H1 (cell line): ENCODE data around the gene SLC25A24. TPM values are rescaled to one million over a fixed set of nuclear protein-coding genes. Genes with fewer than 3 reads are reported as not detected.

Experiments used
- CTCF ChIA-PET: fragments of 300-600 bp; sonication (Branson Sonifier 250); formaldehyde crosslinking; loops from one replicate; lab custom pipeline; 2021; ENCODE audit not compliant: partially characterized antibody; lab: Charles Lee
- POLR2A ChIA-PET: fragments of 300-600 bp; sonication (Branson Sonifier 250); formaldehyde crosslinking; loops from one replicate; lab custom pipeline; 2021; ENCODE audit warnings: inconsistent platforms; ENCODE audit not compliant: partially characterized antibody; lab: Charles Lee
- DNase-seq, 2 experiments: peaks; one replicate each; pipeline versions ENCODE4 v3.0.0 to v3.0.0-alpha.2; 2010 to 2022; ENCODE audit warnings: low spot score in 2 of 2, low read depth in 1 of 2, mixed read lengths in 1 of 2
- FAIRE-seq: peaks from 2 replicates; lab custom pipeline; 2011; peaks lifted over from hg19 to GRCh38; lab: Jason Lieb, UNC
- H2AFZ ChIP-seq: 2 replicates; pipeline ENCODE4 v1.8.1; 2012; ENCODE audit warnings: low read length, inconsistent platforms
- H2AK5ac ChIP-seq: 2 replicates; pipeline ENCODE4 v1.6.1; 2013; ENCODE audit warnings: low read depth, low read length
- H2BK120ac ChIP-seq: replicated peaks from 2 replicates; pipeline ENCODE3; 2013; ENCODE audit warnings: low read depth, low read length, inconsistent platforms
- H2BK12ac ChIP-seq: 2 replicates; pipeline ENCODE4 v1.6.1; 2013; ENCODE audit warnings: low read depth, low read length
- H2BK15ac ChIP-seq: 2 replicates; pipeline ENCODE4 v1.6.1; 2013; ENCODE audit warnings: low read length
- H2BK20ac ChIP-seq: 2 replicates; pipeline ENCODE4 v1.6.1; 2013; ENCODE audit warnings: low read length
- H2BK5ac ChIP-seq: 2 replicates; pipeline ENCODE4 v1.6.1; 2013; ENCODE audit warnings: low read depth, low read length
- H3K14ac ChIP-seq: 2 replicates; pipeline ENCODE4 v1.6.1; 2013; ENCODE audit warnings: inconsistent platforms; ENCODE audit not compliant: insufficient read length
- H3K18ac ChIP-seq: 2 replicates; pipeline ENCODE4 v1.6.1; 2013; ENCODE audit warnings: low read length; ENCODE audit errors: extremely low read depth
- H3K23ac ChIP-seq: 2 replicates; pipeline ENCODE4 v1.6.1; 2013; ENCODE audit warnings: inconsistent platforms; ENCODE audit not compliant: insufficient read length
- H3K23me2 ChIP-seq: 2 replicates; pipeline ENCODE4 v1.6.1; 2013; ENCODE audit warnings: low read depth, low read length
- H3K27ac ChIP-seq: 2 replicates; pipeline ENCODE4 v1.6.1; 2011; ENCODE audit warnings: low read depth, low read length, inconsistent platforms
- H3K27me3 ChIP-seq, 4 experiments: replicated peaks in 1 of 4; 1 replicate in 1 of 4; 2 replicates in 3 of 4; pipeline versions ENCODE4 v1.6.1 to v1.8.1; 2011 to 2013; ENCODE audit warnings: low read length in 3 of 4, mild to moderate bottlenecking in 3 of 4, inconsistent platforms in 2 of 4, mixed read lengths in 2 of 4, moderate library complexity in 1 of 4; ENCODE audit not compliant: control insufficient read depth in 3 of 4, insufficient read depth in 3 of 4; ENCODE audit errors: extremely low read depth in 1 of 4
- H3K36me3 ChIP-seq, 4 experiments: 2 replicates each; pipeline versions ENCODE4 v1.6.1 to v1.8.1; 2011 to 2013; ENCODE audit warnings: mild to moderate bottlenecking in 4 of 4, low read length in 3 of 4, moderate library complexity in 2 of 4, control low read depth in 1 of 4, inconsistent platforms in 1 of 4; ENCODE audit not compliant: insufficient read depth in 4 of 4, control insufficient read depth in 2 of 4
- H3K4ac ChIP-seq: replicated peaks from 2 replicates; pipeline ENCODE3; 2013; ENCODE audit warnings: low read length, low read depth, mixed read lengths, inconsistent platforms; ENCODE audit not compliant: insufficient read length
- H3K4me1 ChIP-seq, 4 experiments: replicated peaks in 1 of 4; 1 replicate in 1 of 4; 2 replicates in 3 of 4; pipeline versions ENCODE4 v1.6.1 to v1.8.1; 2011 to 2013; ENCODE audit warnings: low read length in 3 of 4, inconsistent platforms in 2 of 4, mixed read lengths in 1 of 4; ENCODE audit not compliant: insufficient read depth in 4 of 4, control insufficient read depth in 3 of 4
- H3K4me2 ChIP-seq, 2 experiments: 2 replicates each; pipeline versions ENCODE4 v1.6.1 to v1.8.1; 2011 to 2013; ENCODE audit warnings: low read depth in 2 of 2, low read length in 2 of 2, control low read depth in 1 of 2, inconsistent platforms in 1 of 2, mild to moderate bottlenecking in 1 of 2; ENCODE audit not compliant: insufficient read depth in 1 of 2
- H3K4me3 ChIP-seq, 4 experiments: fragments of 200-600, 300-600 bp in 1 of 4; sonication (generic), shearing (Covaris generic), sonication (Bioruptor Twin) in 1 of 4; 2 replicates each; pipeline versions ENCODE4 v1.5.1 to v1.8.1; 2011 to 2016; ENCODE audit warnings: low read length in 4 of 4, low read depth in 3 of 4, control low read depth in 2 of 4, inconsistent platforms in 2 of 4, mild to moderate bottlenecking in 2 of 4, mixed read lengths in 1 of 4, moderate library complexity in 1 of 4; ENCODE audit not compliant: insufficient read depth in 2 of 4; ENCODE audit errors: extremely low read depth in 1 of 4
- H3K56ac ChIP-seq: replicated peaks from 2 replicates; pipeline ENCODE3; 2013; ENCODE audit warnings: low read depth, mild to moderate bottlenecking, mixed read lengths, low read length, inconsistent platforms; ENCODE audit not compliant: insufficient read length
- H3K79me1 ChIP-seq: 2 replicates; pipeline ENCODE4 v1.6.1; 2013; ENCODE audit warnings: low read depth, low read length, control low read depth
- H3K79me2 ChIP-seq, 2 experiments: 2 replicates each; pipeline versions ENCODE4 v1.6.1 to v1.8.1; 2012 to 2013; ENCODE audit warnings: low read length in 2 of 2, mild to moderate bottlenecking in 2 of 2, inconsistent platforms in 1 of 2; ENCODE audit not compliant: insufficient read depth in 2 of 2, control insufficient read depth in 1 of 2
- H3K9ac ChIP-seq, 4 experiments: replicated peaks in 1 of 4; 1 replicate in 1 of 4; 2 replicates in 3 of 4; pipeline versions ENCODE4 v1.6.1 to v1.8.1; 2011 to 2013; ENCODE audit warnings: low read depth in 3 of 4, low read length in 3 of 4, control low read depth in 2 of 4, mild to moderate bottlenecking in 2 of 4, moderate library complexity in 2 of 4, inconsistent platforms in 1 of 4; ENCODE audit errors: extremely low read depth in 1 of 4
- H3K9me3 ChIP-seq, 2 experiments: 2 replicates each; pipeline versions ENCODE4 v1.6.1 to v1.8.1; 2012 to 2013; ENCODE audit warnings: mild to moderate bottlenecking in 2 of 2, moderate library complexity in 2 of 2, control low read depth in 1 of 2, inconsistent platforms in 1 of 2, low read depth in 1 of 2, low read length in 1 of 2, mixed read lengths in 1 of 2; ENCODE audit not compliant: insufficient read depth in 2 of 2
- H4K20me1 ChIP-seq, 2 experiments: replicated peaks in 1 of 2; 2 replicates each; pipeline versions ENCODE3 to v1.8.1; 2011 to 2013; ENCODE audit warnings: inconsistent platforms in 2 of 2, low read length in 2 of 2, mild to moderate bottlenecking in 1 of 2; ENCODE audit not compliant: insufficient read depth in 2 of 2, control insufficient read depth in 1 of 2
- H4K5ac ChIP-seq: 2 replicates; pipeline ENCODE4 v1.6.1; 2013; ENCODE audit warnings: low read length, low read depth, mixed read lengths, inconsistent platforms; ENCODE audit not compliant: insufficient read length
- H4K8ac ChIP-seq: 2 replicates; pipeline ENCODE4 v1.8.0; 2013; ENCODE audit warnings: mild to moderate bottlenecking, moderate library complexity, low read length, inconsistent platforms; ENCODE audit not compliant: insufficient read depth; ENCODE audit errors: extremely low read depth
- H4K91ac ChIP-seq: replicated peaks from 2 replicates; pipeline ENCODE3; 2013; ENCODE audit warnings: low read length, mixed read lengths, inconsistent platforms; ENCODE audit not compliant: insufficient read length
- KDM5A ChIP-seq: fragments of 200-600 bp; IDR thresholded peaks from 2 replicates; pipeline ENCODE4 v1.7.1; 2012; ENCODE audit warnings: mild to moderate bottlenecking, low read length, inconsistent platforms, mixed read lengths
- POLR2A ChIP-seq, 2 experiments: IDR thresholded peaks; 1 replicate in 1 of 2; 2 replicates in 1 of 2; pipeline ENCODE4 v1.6.1; 2011; ENCODE audit warnings: low read depth in 2 of 2, low read length in 2 of 2, mild to moderate bottlenecking in 2 of 2; ENCODE audit errors: control extremely low read depth in 1 of 2
- RAD21 ChIP-seq, 2 experiments: IDR thresholded peaks in 1 of 2; conservative IDR thresholded peaks in 1 of 2; 2 replicates each; pipeline ENCODE4 v1.6.1; 2011; ENCODE audit warnings: low read depth in 2 of 2, low read length in 2 of 2, improper control_type of control experiment in 1 of 2, inconsistent platforms in 1 of 2, mild to moderate bottlenecking in 1 of 2, moderate library complexity in 1 of 2
- SIN3A ChIP-seq, 2 experiments: IDR thresholded peaks in 1 of 2; conservative IDR thresholded peaks in 1 of 2; 2 replicates each; pipeline ENCODE4 v1.6.1; 2011 to 2012; ENCODE audit warnings: low read length in 2 of 2, improper control_type of control experiment in 1 of 2, low read depth in 1 of 2, mild to moderate bottlenecking in 1 of 2
- SP4 ChIP-seq: IDR thresholded peaks from 2 replicates; pipeline ENCODE4 v1.6.1; 2012; ENCODE audit warnings: low read length, inconsistent platforms
- TAF1 ChIP-seq: IDR thresholded peaks from 2 replicates; pipeline ENCODE4 v1.6.1; 2011; ENCODE audit warnings: mild to moderate bottlenecking, low read depth, low read length
- ZNF274 ChIP-seq: IDR thresholded peaks from 2 replicates; pipeline ENCODE4 v1.7.0; 2012; ENCODE audit warnings: low read length, borderline replicate concordance; ENCODE audit errors: extremely low read depth
- WGBS, 2 experiments: shearing (Covaris generic) in 1 of 2; methylation state at CpG; one replicate each; pipeline versions ENCODE4 v1.1.6 to v1.1.7; 2013 to 2015; ENCODE audit warnings: low lambda C conversion rate in 2 of 2, mixed read lengths in 2 of 2, inconsistent platforms in 1 of 2, low coverage in 1 of 2, missing lambda C conversion rate in 1 of 2; ENCODE audit not compliant: insufficient replicate concordance in 2 of 2, insufficient coverage in 1 of 2, insufficient read length in 1 of 2; ENCODE audit errors: extremely low coverage in 1 of 2, missing lambda C conversion rate in 1 of 2; 5-methylcytosine and 5-hydroxymethylcytosine counted together
- polyA plus RNA-seq, 7 experiments: library from polyadenylated mRNA; depleted of rRNA in 3 of 7; stranded (reverse) in 5 of 7; unstranded in 2 of 7; fragments of >200 nt in 5 of 7; fragments of 200-250 nt in 2 of 7; gene quantifications; 1 replicate in 5 of 7; 2 replicates in 1 of 7; 4 replicates in 1 of 7; pipeline versions ENCODE4 v1.2.1 to v1.2.3, GENCODE V29; 2011 to 2013; ENCODE audit warnings: missing spikeins in 2 of 7, mixed read lengths in 2 of 7
- total RNA-seq: library from RNA; stranded (reverse); fragmentation: NEBNext Ultra II Directional; extraction: Animal tissue kit (Norgen Biotek cat#: 25700); gene quantifications from 2 replicates; pipeline ENCODE4 v1.2.1, GENCODE V29; 2021
- TF ChIP-seq, protein P1 (sequence below), 3 experiments: IDR thresholded peaks; 1 replicate in 2 of 3; 2 replicates in 1 of 3; pipeline versions ENCODE4 v1.5.1 to v1.6.1; 2011; ENCODE audit warnings: low read length in 3 of 3, mild to moderate bottlenecking in 3 of 3, inconsistent platforms in 2 of 3, low read depth in 1 of 3, moderate library complexity in 1 of 3; ENCODE audit not compliant: insufficient read depth in 1 of 3; ENCODE audit errors: control extremely low read depth in 1 of 3

SLC25A24 gene
- total and polyA plus RNA-seq, 2 of the 8 experiments (the other 6 are each of a cell fraction or from before 2014, with no cell fraction given), result 13.6 to 40.6 TPM

DNA sequence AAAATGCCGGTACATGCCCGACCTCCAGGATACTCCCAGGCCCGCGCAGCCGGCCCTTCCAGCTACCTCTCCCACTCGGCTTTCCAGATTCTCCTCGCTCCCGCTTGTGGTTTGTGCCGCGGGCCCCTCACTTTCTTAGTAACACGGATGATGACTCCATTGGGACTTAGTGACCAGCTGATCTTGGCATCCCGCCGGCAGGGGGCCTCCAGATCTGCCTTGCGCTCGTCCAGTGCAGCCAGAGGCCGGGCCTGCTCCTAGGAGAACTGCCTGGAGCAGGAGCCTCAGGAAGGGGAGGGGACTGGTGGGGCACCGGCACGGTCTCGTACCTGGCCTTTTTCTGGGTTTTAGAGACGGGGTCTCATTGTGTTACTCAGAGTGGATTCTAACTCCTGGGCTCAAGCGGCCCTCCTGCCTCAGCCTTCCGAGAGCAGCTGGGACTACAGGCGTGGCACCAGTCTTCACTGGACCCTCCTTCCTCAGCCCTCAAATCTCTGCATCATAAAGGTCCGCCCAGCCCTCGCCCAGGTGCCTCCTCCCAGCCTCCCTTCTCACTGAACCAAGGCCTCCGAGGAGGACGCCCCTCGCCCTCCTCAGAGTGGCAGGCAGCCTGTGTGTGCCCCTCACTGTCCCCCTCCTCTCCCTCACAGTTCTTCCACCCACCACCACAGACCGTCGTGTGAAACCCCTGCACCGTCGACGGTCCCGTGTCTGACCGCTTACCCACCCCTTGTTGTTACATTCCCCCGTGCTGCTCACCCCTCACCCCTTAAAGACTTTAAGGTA, 78.6 kb downstream of the SLC25A24 start:
- H3K23me2 ChIP-seq, result no peaks in the 10 kb centered on the region
- 88% methylated on average over 33 of the region's 36 CpGs; no CpG with 5 or more reads in 1 of the 2 experiments for WGBS, 2 experiments
- H4K91ac ChIP-seq, result no peak overlapping the region
- no peak overlapping the region for H3K27ac ChIP-seq
- H2BK12ac ChIP-seq, result no peak overlapping the region
- H3K56ac ChIP-seq, result no peak overlapping the region
- H3K4me3 ChIP-seq, result no peak overlapping the region
- no peak overlapping the region for H2AK5ac ChIP-seq
- no peak overlapping the region for H2BK15ac ChIP-seq
- no peaks in the 10 kb centered on the region for H3K79me2 ChIP-seq
- H3K27me3 ChIP-seq, result no peaks in the 10 kb centered on the region
- POLR2A ChIA-PET, result interaction anchor here (1.0 to 1.3 kb wide), 2 partner anchors 79 to 158 kb away, joined by 3 read pairs; partner anchors contain the start of gene SLC25A24
- no peak overlapping the region for H2AFZ ChIP-seq
- FAIRE-seq (no peak), DNase-seq (peak in 1 of 2 experiments; percentile 64)
- peaks cover 0 to 1% of the 10 kb centered on the region in 2 experiments for H4K20me1 ChIP-seq
- peak overlapping the region; percentile 68 for H4K8ac ChIP-seq
- no peaks in the 10 kb centered on the region for H3K36me3 ChIP-seq
- H3K4me2 ChIP-seq, result no peak overlapping the region
- no peak overlapping the region for H4K5ac ChIP-seq
- TF ChIP-seq TAF1 (no peak), SP4 (no peak), SIN3A (conservative IDR thresholded peaks at IDR 0.05 in 1 of 2, IDR thresholded peaks at IDR 0.05 in 1 of 2; ENCODE audit: low read depth in 1 of 2, low read length in 2 of 2) (no peak), KDM5A (no peak), POLR2A (IDR thresholded peaks at IDR 0.05; ENCODE audit: control extremely low read depth in 1 of 2, low read depth in 2 of 2, low read length in 2 of 2) (no peak), ZNF274 (no peak), RAD21 (IDR thresholded peaks at IDR 0.05 in 1 of 2, conservative IDR thresholded peaks at IDR 0.05 in 1 of 2; ENCODE audit: low read depth in 2 of 2, low read length in 2 of 2) (peak in 1 of 2 experiments; percentile 25; a peak in 1 of 4 replicates)
- TF ChIP-seq, protein P1, sequence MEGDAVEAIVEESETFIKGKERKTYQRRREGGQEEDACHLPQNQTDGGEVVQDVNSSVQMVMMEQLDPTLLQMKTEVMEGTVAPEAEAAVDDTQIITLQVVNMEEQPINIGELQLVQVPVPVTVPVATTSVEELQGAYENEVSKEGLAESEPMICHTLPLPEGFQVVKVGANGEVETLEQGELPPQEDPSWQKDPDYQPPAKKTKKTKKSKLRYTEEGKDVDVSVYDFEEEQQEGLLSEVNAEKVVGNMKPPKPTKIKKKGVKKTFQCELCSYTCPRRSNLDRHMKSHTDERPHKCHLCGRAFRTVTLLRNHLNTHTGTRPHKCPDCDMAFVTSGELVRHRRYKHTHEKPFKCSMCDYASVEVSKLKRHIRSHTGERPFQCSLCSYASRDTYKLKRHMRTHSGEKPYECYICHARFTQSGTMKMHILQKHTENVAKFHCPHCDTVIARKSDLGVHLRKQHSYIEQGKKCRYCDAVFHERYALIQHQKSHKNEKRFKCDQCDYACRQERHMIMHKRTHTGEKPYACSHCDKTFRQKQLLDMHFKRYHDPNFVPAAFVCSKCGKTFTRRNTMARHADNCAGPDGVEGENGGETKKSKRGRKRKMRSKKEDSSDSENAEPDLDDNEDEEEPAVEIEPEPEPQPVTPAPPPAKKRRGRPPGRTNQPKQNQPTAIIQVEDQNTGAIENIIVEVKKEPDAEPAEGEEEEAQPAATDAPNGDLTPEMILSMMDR (IDR thresholded peaks at IDR 0.05; ENCODE audit: control extremely low read depth in 1 of 3, insufficient read depth in 1 of 3, low read depth in 1 of 3, low read length in 3 of 3), result peak in 1 of 3 experiments; percentile 2; a peak in 1 of 4 replicates
- CTCF ChIA-PET, result interaction anchor here (0.6 to 14.1 kb wide), 3 partner anchors 108 to 1007 kb away, joined by 3 to 433 read pairs (median 3); no protein-coding TSS in a partner anchor
- no peak overlapping the region for H3K23ac ChIP-seq
- peaks cover 0 to 4% (median 0%) of the 10 kb centered on the region in 4 experiments; a peak in 1 of 7 replicates for H3K4me1 ChIP-seq
- no peak overlapping the region for H2BK5ac ChIP-seq
- H3K4ac ChIP-seq, result no peak overlapping the region
- no peak overlapping the region for H2BK20ac ChIP-seq
- no peaks in the 10 kb centered on the region for H3K9me3 ChIP-seq
- H3K79me1 ChIP-seq, result no peaks in the 10 kb centered on the region
- H3K18ac ChIP-seq, result no peak overlapping the region
- H3K14ac ChIP-seq, result no peak overlapping the region
- H3K9ac ChIP-seq, result no peak overlapping the region
- H2BK120ac ChIP-seq, result no peak overlapping the region
